ENCODE data around the gene NPPA.

The NPPA gene

GRCh38 chr1:11879311-11880180 lies 32.0 kb upstream of the NPPA start:
- H3K4me3 ChIP-seq (ENCODE audit: low read depth, low read length), result no peak overlapping the region
- TF ChIP-seq CTCF (IDR thresholded peaks at IDR 0.05; ENCODE audit: insufficient read depth, low read depth, low read length, missing control alignments), result no peak

GRCh38 chr1:11878891-11879190 lies 31.3 kb upstream of the NPPA start:
- TF ChIP-seq CTCF (IDR thresholded peaks at IDR 0.05; ENCODE audit: insufficient read depth, low read depth, low read length, missing control alignments), result no peak
- H3K4me3 ChIP-seq (ENCODE audit: low read depth, low read length), result no peak overlapping the region
- DNase-seq (ENCODE audit: low read depth), result no peak

More at GRCh38 chr1:11879311-11880180, 32.0 kb upstream of the NPPA start:
- DNase-seq (ENCODE audit: low read depth), result no peak

GRCh38 chr1:11878081-11878890 lies 30.7 kb upstream of the NPPA start:
- H3K4me3 ChIP-seq (ENCODE audit: low read depth, low read length), result no peak overlapping the region
- no peak for DNase-seq (ENCODE audit: low read depth)
- TF ChIP-seq CTCF (IDR thresholded peaks at IDR 0.05; ENCODE audit: insufficient read depth, low read depth, low read length, missing control alignments), result no peak

- DNase-seq (ENCODE audit: low read depth), result no peak
- H3K4me3 ChIP-seq (ENCODE audit: low read depth, low read length), result no peak overlapping the region
- TF ChIP-seq CTCF (IDR thresholded peaks at IDR 0.05; ENCODE audit: insufficient read depth, low read depth, low read length, missing control alignments), result no peak
Observed at GRCh38 chr1:11877074-11877473, 29.5 kb upstream of the NPPA start.

- no peak overlapping the region for H3K4me3 ChIP-seq (ENCODE audit: low read depth, low read length)
- no peak for TF ChIP-seq CTCF (IDR thresholded peaks at IDR 0.05; ENCODE audit: insufficient read depth, low read depth, low read length, missing control alignments)
- DNase-seq (ENCODE audit: low read depth), result no peak
Observed at GRCh38 chr1:11875094-11875493, 27.5 kb upstream of the NPPA start.

- H3K4me3 ChIP-seq (ENCODE audit: low read depth, low read length), result no peak overlapping the region
- TF ChIP-seq CTCF (IDR thresholded peaks at IDR 0.05; ENCODE audit: insufficient read depth, low read depth, low read length, missing control alignments), result no peak
- DNase-seq (ENCODE audit: low read depth), result no peak
Observed at GRCh38 chr1:11874624-11875023, 27.0 kb upstream of the NPPA start.

Measured in GM12865 (cell line).